GM10266 (cell line): ENCODE data around the gene CCDC192.

Source experiments
- DNase-seq: peaks from one replicate; pipeline ENCODE4 v3.0.0; 2012; ENCODE audit errors: extremely low spot score
- CTCF ChIP-seq: IDR thresholded peaks from 2 replicates; pipeline ENCODE4 v1.5.1; 2012; ENCODE audit warnings: mild to moderate bottlenecking, low read depth; ENCODE audit not compliant: control insufficient read depth, insufficient read depth; ENCODE audit errors: missing control alignments

Gene CCDC192

GRCh38 chr5:127958421-127959011 is 255.3 kb downstream of the CCDC192 start:
- TF ChIP-seq CTCF, result no peak
- no peak for DNase-seq

- TF ChIP-seq CTCF, result no peak
- no peak for DNase-seq
These were observed 256.1 kb downstream of the CCDC192 start for GRCh38 chr5:127959152-127959764.

- no peak for DNase-seq
- no peak for TF ChIP-seq CTCF
These were observed 257.1 kb downstream of the CCDC192 start for GRCh38 chr5:127960270-127960691.

- TF ChIP-seq CTCF, result no peak
- DNase-seq, result no peak
These were observed 258.0 kb downstream of the CCDC192 start for GRCh38 chr5:127961006-127961762.

- no peak for TF ChIP-seq CTCF
- no peak for DNase-seq
These were observed 258.6 kb downstream of the CCDC192 start for GRCh38 chr5:127961763-127962145.

- no peak for DNase-seq
- no peak for TF ChIP-seq CTCF
These were observed 259.3 kb downstream of the CCDC192 start for GRCh38 chr5:127962491-127962890.

GRCh38 chr5:127963233-127963632 is 260.0 kb downstream of the CCDC192 start:
- no peak for TF ChIP-seq CTCF
- DNase-seq, result no peak
